ENCODE data around the gene SLC27A5. TPM values are rescaled to one million over a fixed set of nuclear protein-coding genes. Genes with fewer than 3 reads are reported as not detected.

The SLC27A5 gene, protein sequence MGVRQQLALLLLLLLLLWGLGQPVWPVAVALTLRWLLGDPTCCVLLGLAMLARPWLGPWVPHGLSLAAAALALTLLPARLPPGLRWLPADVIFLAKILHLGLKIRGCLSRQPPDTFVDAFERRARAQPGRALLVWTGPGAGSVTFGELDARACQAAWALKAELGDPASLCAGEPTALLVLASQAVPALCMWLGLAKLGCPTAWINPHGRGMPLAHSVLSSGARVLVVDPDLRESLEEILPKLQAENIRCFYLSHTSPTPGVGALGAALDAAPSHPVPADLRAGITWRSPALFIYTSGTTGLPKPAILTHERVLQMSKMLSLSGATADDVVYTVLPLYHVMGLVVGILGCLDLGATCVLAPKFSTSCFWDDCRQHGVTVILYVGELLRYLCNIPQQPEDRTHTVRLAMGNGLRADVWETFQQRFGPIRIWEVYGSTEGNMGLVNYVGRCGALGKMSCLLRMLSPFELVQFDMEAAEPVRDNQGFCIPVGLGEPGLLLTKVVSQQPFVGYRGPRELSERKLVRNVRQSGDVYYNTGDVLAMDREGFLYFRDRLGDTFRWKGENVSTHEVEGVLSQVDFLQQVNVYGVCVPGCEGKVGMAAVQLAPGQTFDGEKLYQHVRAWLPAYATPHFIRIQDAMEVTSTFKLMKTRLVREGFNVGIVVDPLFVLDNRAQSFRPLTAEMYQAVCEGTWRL
- 12.7 and 12.8 TPM in 2 replicates for total RNA-seq

DNA sequence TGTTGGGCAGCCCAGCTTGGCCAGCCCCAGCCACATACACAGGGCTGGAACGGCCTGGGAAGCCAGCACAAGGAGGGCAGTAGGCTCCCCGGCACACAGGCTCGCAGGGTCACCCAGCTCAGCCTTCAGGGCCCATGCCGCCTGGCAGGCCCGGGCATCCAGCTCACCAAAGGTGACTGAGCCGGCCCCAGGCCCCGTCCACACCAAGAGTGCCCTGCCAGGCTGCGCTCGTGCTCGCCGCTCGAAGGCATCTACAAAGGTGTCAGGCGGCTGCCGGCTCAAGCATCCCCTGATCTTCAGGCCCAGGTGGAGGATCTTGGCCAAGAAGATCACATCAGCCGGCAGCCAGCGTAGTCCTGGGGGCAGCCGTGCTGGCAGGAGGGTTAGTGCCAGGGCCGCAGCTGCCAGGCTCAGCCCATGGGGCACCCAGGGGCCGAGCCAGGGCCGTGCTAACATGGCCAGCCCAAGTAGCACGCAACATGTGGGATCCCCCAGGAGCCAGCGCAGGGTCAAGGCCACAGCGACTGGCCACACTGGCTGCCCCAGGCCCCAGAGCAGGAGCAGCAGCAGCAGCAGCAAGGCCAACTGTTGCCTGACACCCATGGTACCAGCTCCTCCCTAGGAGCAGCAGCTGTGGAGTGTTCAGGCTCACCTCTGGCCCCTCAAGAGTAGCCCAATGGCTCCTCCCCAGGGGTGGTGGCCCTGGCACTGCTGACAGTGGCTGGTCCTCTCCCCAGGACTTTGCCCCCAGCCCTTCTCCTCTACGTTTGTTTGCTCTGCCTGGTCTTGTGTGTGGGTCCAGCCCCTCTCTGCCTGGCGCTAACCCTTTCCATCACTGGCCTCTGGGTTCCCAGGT is at the start of gene SLC27A5:
Gene SLC27A5 (minus strand): TSS at position 640 of the 856 bp plus-strand sequence. CDS start 37 bp downstream, at position 603.

DNA sequence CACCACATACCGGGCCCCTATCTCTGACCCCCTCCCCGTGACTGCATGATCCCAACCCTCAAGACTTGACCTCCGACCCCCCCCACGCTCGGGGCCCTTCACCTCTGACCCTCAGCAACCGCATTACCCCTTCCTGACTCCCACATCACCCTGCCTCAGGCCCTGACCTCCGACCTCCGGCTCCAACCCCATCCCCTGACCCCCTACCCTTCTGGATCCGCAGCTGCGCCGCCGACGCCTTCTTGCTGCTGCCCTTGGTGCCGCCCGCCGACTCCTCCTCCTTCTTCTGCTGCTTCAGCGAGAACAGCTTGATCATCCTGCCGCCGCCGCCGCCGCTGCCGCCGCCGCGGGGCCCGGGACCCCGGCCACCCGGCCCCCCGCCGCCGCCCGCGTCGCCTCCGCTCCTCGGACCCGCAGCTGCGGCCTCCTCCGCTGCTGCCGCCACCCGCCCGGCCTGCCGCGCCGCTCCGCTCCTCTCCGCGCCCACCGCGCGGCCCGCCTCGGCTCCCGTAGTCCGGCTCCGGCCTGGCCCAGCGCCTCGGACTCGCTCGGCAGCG is 46.4 kb upstream of the SLC27A5 start, which contains the start of gene UBE2M:
Gene UBE2M (minus strand): TSS at position 546 of the 557 bp plus-strand sequence. CDS start 230 bp downstream, at position 316.

DNA sequence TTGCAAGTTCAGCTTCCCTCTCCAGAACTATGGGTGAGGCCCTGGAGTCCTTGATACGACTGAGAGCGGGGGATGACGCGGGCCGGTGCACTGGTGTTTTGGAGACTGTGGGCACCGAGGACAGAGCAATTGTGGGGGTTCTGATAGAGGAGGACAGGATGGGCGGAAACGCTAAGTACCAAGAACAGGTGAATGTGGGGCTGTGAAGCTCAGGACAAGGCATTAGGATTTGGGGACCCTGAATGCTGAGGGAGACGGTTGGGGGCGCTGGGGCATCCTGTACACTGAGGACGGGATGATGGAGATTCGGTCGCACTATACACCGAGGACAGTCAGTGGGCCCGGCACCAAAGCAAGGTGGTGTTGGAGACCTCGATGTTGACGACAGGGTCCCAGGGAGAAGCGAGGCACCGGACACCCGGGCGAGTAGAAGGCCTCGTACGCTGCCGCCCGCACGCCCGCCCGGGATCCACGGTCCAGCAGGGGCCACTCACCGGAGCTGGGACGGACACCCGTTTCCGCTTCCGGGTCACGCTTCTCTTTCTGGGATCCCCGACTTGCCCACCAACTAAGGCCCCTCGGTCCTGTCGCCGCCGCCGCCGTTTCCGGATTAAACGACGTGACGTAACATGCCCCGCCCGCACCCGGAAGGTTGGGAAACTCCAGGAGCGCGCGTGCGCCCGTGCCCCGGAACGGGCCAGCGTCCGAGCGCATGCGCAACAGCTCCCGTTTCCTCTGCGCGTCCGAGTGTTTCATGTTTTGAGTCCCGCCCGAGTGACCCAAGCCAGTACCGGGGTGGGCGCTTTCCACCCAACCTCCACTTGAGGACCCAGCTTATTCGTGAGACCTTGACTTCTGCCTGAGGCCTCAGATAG is 42.9 kb upstream of the SLC27A5 start, which contains the start of gene CHMP2A:
Gene CHMP2A (minus strand): TSS at position 612 of the 875 bp plus-strand sequence. CDS start 893 bp downstream, outside the sequence.

DNA sequence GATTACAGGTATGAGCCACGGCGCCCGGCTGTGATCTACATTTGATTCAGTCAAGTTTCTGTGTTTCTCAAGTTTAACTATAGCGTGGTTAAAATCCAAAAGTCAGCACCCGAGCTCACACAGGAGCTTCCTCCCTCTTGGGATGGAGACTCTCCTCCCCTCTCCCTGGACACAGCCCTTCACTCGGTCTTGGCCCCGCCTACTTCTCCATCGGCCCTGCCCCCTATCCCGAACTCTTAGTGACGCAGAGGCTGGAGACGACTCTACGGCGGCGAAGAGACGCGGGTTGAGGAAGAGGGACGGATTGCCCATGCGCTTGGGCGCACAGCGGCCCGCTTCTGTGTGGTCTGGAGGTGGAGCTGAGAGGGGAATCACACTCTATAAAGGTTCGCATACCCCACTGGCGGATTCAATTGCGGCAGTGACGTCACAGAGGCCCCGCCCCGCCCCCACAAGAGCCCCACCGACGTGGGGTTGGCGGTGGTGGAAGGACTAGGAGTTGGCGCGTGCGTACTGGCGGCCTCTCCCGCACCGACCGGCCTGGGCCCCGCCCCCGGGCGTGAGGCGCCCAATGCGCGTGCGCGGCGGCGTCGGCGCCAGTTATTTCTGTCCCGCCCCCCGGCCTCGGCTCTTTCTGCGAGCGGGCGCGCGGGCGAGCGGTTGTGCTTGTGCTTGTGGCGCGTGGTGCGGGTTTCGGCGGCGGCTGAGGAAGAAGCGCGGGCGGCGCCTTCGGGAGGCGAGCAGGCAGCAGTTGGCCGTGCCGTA is 32.2 kb upstream of the SLC27A5 start, which contains the start of gene TRIM28:
Gene TRIM28 (plus strand): TSS at position 239 of the 765 bp plus-strand sequence. CDS start 694 bp downstream, outside the sequence.

DNA sequence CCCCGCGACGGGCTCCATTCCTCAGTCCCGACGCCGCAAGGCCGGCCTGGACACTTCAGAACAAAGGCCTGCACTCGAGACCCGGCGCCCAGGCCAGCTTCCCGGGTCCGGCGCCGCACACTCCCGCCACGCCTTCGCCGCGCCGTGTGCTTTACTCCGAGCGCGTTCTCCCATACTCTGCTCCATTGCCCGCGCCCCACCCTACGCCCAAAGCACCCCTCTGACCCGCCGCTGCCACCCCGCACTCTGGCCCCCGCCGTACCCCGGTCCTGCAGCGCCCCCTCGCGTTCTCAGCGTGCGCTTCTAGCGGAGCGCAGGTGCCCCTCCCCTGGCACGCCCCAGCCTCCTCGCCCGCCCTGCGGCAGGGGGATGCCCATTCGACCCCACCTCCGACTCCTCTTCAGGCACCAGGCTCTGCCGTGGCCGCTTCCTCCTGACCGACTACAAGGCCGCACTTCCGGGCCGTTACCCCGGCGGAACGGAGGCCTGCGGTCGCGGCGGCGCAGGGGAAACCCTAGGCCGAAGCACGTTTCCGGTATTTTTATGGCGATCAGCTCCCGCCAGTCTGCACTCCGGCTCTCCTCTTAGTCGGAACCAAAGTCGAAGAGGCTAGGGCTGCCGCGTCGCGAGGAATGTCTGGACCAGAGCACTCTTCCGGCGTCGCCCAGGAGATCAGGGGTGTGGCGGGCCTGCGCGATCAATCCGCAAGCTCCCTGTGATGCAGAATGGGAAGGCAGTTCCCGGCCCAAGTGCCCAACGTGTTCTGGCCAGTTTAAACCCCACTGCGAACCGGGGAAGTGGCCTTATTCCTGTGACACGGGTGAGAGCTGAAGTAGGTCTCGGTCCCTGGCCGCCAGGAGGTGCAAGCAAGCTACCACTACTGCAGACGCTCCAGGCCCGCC is 7.8 kb upstream of the SLC27A5 start, which contains the start of gene ZBTB45:
Gene ZBTB45 (minus strand): TSS at position 456 of the 902 bp plus-strand sequence. CDS start 2,137 bp downstream, outside the sequence.

DNA sequence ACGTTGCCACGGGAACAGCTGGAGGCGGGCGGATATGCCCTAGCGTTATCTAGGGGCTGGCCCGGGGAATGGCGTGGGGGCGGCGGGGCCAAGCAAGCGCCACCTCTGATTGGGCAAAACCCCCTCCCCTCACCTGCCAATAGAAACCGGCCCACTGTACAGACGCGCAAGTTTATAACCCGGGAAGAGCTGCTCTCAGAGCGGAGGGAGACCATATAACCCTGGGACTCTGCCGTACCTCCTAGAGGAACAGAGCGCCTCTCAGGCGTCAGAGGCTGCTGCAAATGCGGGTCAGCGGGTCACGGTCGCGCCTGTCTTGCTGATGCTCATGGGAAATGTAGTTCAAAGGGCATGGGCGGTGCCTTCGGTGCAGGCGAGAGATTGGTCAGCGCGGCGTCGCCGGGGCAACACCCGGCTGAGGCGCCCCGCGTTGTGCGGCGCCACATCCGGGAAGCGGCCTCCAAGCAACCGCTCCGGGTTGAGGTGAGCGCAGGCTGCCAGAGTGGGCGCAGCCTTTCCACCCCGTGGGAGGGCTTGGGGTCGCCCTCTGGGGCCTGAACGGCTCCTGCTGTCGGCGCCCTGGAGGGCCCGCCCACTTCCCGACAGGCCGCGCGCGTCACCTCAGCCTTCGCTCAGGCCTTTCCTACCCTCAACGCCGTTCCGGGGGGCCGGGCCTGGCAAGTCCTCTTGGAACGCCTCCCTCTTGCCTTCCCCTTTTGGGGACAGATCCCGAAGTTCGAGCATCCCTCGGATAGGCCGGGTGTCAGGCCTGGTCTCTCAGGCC is 35.9 kb downstream of the SLC27A5 start, which contains the start of gene ZNF446:
Gene ZNF446 (plus strand): TSS at position 639 of the 784 bp plus-strand sequence. CDS start 867 bp downstream, outside the sequence.

DNA sequence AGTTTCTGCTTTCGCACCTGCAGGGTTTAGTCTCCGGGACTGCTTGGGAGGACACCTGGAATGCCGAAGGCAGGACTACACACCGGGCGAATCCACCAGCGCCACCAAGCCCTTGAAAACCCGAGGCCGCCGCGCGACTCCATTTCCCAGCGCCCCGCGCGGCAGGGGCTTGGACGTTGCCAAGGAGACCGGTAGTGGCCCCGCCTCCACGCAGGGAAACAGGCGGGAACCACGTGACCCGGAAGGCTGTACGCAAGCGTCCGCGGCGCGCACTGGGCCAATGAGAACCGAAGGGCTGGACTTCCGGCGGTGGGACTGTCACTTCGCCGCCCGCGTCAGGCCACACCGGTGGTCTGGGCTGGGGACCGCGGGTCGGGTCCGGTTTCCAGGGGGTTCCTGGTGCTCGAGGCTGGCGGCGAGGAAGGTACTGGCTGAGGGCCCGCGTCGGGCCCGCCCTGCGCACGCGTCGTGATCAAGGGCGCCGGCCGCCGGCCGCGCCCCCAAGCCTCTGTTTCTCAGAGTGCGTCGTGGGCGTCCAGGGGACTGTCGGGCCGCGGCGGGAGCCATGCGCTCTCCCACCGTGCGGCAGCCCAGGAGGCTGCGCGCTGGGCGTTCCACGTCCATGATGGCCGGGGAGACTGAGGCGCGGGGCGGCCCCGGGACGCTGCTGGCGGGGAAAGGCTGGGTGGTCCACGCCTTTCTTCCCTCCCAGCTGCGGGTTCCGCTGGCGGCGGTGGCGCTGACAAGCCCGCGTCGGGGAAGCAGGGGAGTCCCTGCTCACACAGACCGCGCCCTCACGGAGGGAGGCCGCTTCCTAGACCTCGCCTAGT is 44.8 kb downstream of the SLC27A5 start, which contains the start of gene ZNF324:
Gene ZNF324 (plus strand): TSS at position 321 of the 830 bp plus-strand sequence. CDS start 2,106 bp downstream, outside the sequence.

DNA sequence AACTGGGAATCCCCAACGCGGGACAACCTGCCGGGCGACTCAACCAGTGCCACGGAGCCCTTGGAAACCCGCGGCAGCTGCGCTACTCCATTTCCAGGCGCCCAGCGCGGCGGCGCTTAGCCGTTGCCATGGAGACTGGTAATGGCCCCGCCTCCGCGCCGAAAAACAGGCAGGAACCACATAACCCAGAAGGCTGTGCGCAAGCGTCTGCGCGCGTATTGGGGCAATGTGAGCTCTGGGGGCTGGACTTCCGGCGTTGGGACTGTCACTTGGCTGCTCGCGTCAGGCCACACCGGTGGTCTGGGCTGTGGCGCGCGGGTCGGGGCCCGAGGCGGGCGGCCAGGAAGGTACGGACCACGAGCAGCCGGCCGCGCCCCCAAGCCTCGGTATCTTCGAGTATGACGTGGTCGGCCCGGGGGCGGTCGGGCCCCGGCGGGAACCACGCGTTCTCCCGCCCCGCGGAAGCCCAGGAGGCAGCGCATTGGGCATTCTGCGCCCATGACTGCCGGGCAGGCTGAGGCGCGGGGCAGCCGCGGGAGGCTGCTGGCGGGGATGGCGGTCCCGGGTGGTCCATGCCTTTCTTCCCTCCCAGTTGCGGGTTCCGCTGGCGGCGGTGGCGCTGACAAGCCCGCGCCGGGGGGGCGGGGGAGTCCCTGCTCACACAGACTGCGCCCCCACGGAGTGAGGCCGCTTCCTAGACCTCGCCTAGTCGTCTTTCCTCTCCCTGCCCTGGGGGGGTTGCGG is 60.3 kb downstream of the SLC27A5 start, which contains the start of gene ZNF324B:
Gene ZNF324B (plus strand): TSS at position 265 of the 744 bp plus-strand sequence. CDS start 2,080 bp downstream, outside the sequence.

Other genes starting within 250 kb of the SLC27A5 start
- gene ZNF8, start 233.0 kb downstream of the SLC27A5 start, total RNA-seq: 2.4 and 4.3 TPM in 2 replicates
- 22.0 and 31.9 TPM in 2 replicates for gene ERVK3-1, start 206.6 kb downstream of the SLC27A5 start, total RNA-seq
- gene ZSCAN22, start 185.0 kb downstream of the SLC27A5 start, total RNA-seq: 2.0 and 2.7 TPM in 2 replicates
- 15.6 and 26.6 TPM in 2 replicates for gene A1BG, start 158.5 kb downstream of the SLC27A5 start, total RNA-seq
- gene ZNF497, start 149.2 kb downstream of the SLC27A5 start, total RNA-seq: 0.86 and 1.3 TPM in 2 replicates
- 2.5 and 3.7 TPM in 2 replicates for gene ZNF837, start 131.0 kb downstream of the SLC27A5 start, total RNA-seq
- gene RPS5, start 124.7 kb downstream of the SLC27A5 start, total RNA-seq: 2,350 and 2,403 TPM in 2 replicates
- gene RNF225, start 116.3 kb downstream of the SLC27A5 start, total RNA-seq: 0.27 and 0.31 TPM in 2 replicates
- gene ZNF584, start 103.3 kb downstream of the SLC27A5 start, total RNA-seq: 7.0 and 16.3 TPM in 2 replicates
- gene ZNF132, start 71.8 kb downstream of the SLC27A5 start, total RNA-seq: 1.6 and 2.2 TPM in 2 replicates
- gene ZNF324B, start 60.4 kb downstream of the SLC27A5 start, total RNA-seq: 6.6 and 7.2 TPM in 2 replicates
- 6.2 and 9.3 TPM in 2 replicates for gene ZNF324, start 44.9 kb downstream of the SLC27A5 start, total RNA-seq
- gene ZNF446, start 35.6 kb downstream of the SLC27A5 start, total RNA-seq: 6.5 and 8.6 TPM in 2 replicates
- 11.1 and 13.1 TPM in 2 replicates for gene ZBTB45, start 7.8 kb upstream of the SLC27A5 start, total RNA-seq
- 265 and 397 TPM in 2 replicates for gene TRIM28, start 32.1 kb upstream of the SLC27A5 start, total RNA-seq
- 101 and 114 TPM in 2 replicates for gene CHMP2A, start 43.1 kb upstream of the SLC27A5 start, total RNA-seq
- 32.1 and 51.0 TPM in 2 replicates for gene UBE2M, start 46.6 kb upstream of the SLC27A5 start, total RNA-seq
- 6.6 and 9.8 TPM in 2 replicates for gene MZF1, start 61.3 kb upstream of the SLC27A5 start, total RNA-seq